HepG2 (cell line): Measurements from ENCODE around the gene MTHFD1L. TPM values are rescaled to one million over a fixed set of nuclear protein-coding genes. Genes with fewer than 3 reads are reported as not detected.

Source experiments
- CBX1 ChIP-seq: IDR thresholded peaks from one replicate; pipeline ENCODE4 v1.6.1; 2016; ENCODE audit warnings: antibody characterized with exemption, low read depth
- HNRNPL ChIP-seq: fragments of 200-400 bp; formaldehyde crosslinking; IDR thresholded peaks from 2 replicates; pipeline ENCODE4 v1.6.1; 2017; ENCODE audit warnings: mild to moderate bottlenecking, low read depth, low read length
- SSRP1 ChIP-seq: IDR thresholded peaks from 2 replicates; pipeline ENCODE4 v1.6.1; 2016; ENCODE audit warnings: control low read depth
- TBX3 ChIP-seq: fragments of 450-650 bp; IDR thresholded peaks from 2 replicates; pipeline ENCODE4 v1.6.1; 2017; ENCODE audit warnings: antibody characterized with exemption, mild to moderate bottlenecking, inconsistent platforms, borderline replicate concordance
- ZBTB7B ChIP-seq: sonication (generic); formaldehyde crosslinking; IDR thresholded peaks from 2 replicates; pipeline ENCODE4 v1.4.0; 2020; ENCODE audit warnings: missing genetic modification reagents
- ZFP36L2 ChIP-seq: sonication (generic); formaldehyde crosslinking; IDR thresholded peaks from 2 replicates; pipeline ENCODE4 v1.4.0; 2020; ENCODE audit warnings: missing genetic modification reagents
- ZMYM4 ChIP-seq: sonication (generic); formaldehyde crosslinking; IDR thresholded peaks from 2 replicates; pipeline ENCODE4 v1.8.1; 2023; ENCODE audit warnings: mild to moderate bottlenecking, missing genetic modification reagents
- ZNF232 ChIP-seq: sonication (generic); formaldehyde crosslinking; IDR thresholded peaks from 2 replicates; pipeline ENCODE4 v1.4.0; 2020; ENCODE audit warnings: missing genetic modification reagents, borderline replicate concordance
- ZNF326 ChIP-seq: sonication (generic); formaldehyde crosslinking; IDR thresholded peaks from 2 replicates; pipeline ENCODE4 v1.4.0; 2020; ENCODE audit warnings: missing genetic modification reagents, borderline replicate concordance
- ZNF431 ChIP-seq: sonication (generic); formaldehyde crosslinking; IDR thresholded peaks from 2 replicates; pipeline ENCODE4 v1.9.0; 2022; ENCODE audit warnings: missing genetic modification reagents, low read depth, mild to moderate bottlenecking, borderline replicate concordance
- ZNF468 ChIP-seq: sonication (generic); formaldehyde crosslinking; IDR thresholded peaks from 2 replicates; pipeline ENCODE4 v1.8.0; 2022; ENCODE audit warnings: mild to moderate bottlenecking, moderate library complexity, missing genetic modification reagents
- ZNF607 ChIP-seq: sonication (generic); formaldehyde crosslinking; IDR thresholded peaks from 2 replicates; pipeline ENCODE4 v1.5.1; 2020; ENCODE audit warnings: missing genetic modification reagents, mild to moderate bottlenecking, borderline replicate concordance
- ZNF768 ChIP-seq: sonication (generic); formaldehyde crosslinking; IDR thresholded peaks from 2 replicates; pipeline ENCODE4 v1.4.0; 2020; ENCODE audit warnings: missing genetic modification reagents
- ZNF777 ChIP-seq: sonication (generic); formaldehyde crosslinking; IDR thresholded peaks from 2 replicates; pipeline ENCODE4 v1.4.0; 2020; ENCODE audit warnings: missing genetic modification reagents
- polyA plus RNA-seq, 8 experiments: library from polyadenylated mRNA; depleted of rRNA in 3 of 8; stranded (reverse) in 7 of 8; unstranded in 1 of 8; fragments of >200 nt; fragmentation: Illumina TruSeq in 4 of 8; extraction: Trizol in 4 of 8; gene quantifications; 2 replicates each; pipeline versions ENCODE4 v1.2.1 to v1.2.3, GENCODE V29; 2011 to 2016; ENCODE audit warnings: low read depth in 4 of 8, missing spikeins in 1 of 8, mixed read lengths in 1 of 8; ENCODE audit not compliant: insufficient read depth in 1 of 8
- total RNA-seq, 5 experiments: library from RNA; depleted of rRNA; stranded (reverse); fragments of >200 nt; fragmentation: Illumina TruSeq; extraction: Trizol; gene quantifications; 2 replicates each; pipeline ENCODE4 v1.2.3, GENCODE V29; 2016; ENCODE audit warnings: low read depth in 1 of 5
- TF ChIP-seq, protein P1 (sequence below): IDR thresholded peaks from 2 replicates; pipeline ENCODE4 v1.6.1; 2016; ENCODE audit warnings: missing compliant biosample characterization, missing genetic modification reagents, borderline replicate concordance
- TF ChIP-seq, protein P2 (sequence below): sonication (generic); formaldehyde crosslinking; IDR thresholded peaks from 2 replicates; pipeline ENCODE4 v1.4.0; 2020; ENCODE audit warnings: missing genetic modification reagents, mild to moderate bottlenecking, borderline replicate concordance
- TF ChIP-seq, protein P3 (sequence below): sonication (generic); formaldehyde crosslinking; IDR thresholded peaks from 2 replicates; pipeline ENCODE4 v1.5.1; 2020; ENCODE audit warnings: mild to moderate bottlenecking, missing genetic modification reagents, borderline replicate concordance
- TF ChIP-seq, protein P4 (sequence below): sonication (generic); formaldehyde crosslinking; IDR thresholded peaks from 2 replicates; pipeline ENCODE4 v1.8.1; 2023; ENCODE audit warnings: mild to moderate bottlenecking, inconsistent platforms, moderate library complexity, missing genetic modification reagents, borderline replicate concordance

The MTHFD1L gene
- total and polyA plus RNA-seq, 2 of the 13 experiments (the other 11 are each of a cell fraction or from before 2014, with no cell fraction given): 24.0 to 39.6 TPM

DNA sequence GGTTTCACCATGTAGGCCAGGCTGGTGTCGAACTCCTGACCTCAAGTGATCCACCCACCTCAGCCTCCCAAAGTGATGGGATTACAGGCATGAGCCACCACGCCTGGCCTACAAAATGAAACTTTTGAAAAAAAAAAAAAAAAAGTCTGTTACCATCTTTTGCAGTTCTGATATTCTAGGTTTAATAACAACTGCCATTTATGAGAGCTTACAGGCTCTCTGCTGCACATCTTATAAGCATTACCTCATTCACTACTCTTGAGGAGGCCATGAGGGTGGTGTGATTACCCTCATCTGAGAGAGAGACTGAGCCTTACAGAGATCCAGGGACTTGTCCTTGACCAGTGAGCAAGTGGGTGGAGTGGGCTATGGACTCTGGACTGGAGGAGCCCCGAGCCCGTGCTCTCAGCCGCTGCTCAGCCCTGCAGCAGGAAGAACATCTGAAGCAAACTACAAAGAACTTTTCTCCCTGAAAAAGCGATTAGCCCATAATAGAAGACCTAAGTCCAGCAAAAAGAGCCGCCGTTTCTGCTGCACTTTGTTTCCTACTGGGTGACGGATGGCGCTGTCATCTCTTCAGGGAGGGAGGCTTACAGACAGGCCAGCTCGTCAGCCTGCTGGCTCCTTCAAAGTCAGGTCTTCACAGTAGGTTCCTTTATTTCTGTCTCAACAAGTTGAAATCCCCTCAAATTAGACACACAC, 254.5 kb downstream of the MTHFD1L start (continued):
- TF ChIP-seq, protein P1, sequence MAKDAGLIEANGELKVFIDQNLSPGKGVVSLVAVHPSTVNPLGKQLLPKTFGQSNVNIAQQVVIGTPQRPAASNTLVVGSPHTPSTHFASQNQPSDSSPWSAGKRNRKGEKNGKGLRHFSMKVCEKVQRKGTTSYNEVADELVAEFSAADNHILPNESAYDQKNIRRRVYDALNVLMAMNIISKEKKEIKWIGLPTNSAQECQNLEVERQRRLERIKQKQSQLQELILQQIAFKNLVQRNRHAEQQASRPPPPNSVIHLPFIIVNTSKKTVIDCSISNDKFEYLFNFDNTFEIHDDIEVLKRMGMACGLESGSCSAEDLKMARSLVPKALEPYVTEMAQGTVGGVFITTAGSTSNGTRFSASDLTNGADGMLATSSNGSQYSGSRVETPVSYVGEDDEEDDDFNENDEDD (CRISPR knock-in tag): no peak; the same call in 1 of the 2 replicates
- TF ChIP-seq SSRP1 (CRISPR knock-in tag): peak; percentile 90
- TF ChIP-seq, protein P2, sequence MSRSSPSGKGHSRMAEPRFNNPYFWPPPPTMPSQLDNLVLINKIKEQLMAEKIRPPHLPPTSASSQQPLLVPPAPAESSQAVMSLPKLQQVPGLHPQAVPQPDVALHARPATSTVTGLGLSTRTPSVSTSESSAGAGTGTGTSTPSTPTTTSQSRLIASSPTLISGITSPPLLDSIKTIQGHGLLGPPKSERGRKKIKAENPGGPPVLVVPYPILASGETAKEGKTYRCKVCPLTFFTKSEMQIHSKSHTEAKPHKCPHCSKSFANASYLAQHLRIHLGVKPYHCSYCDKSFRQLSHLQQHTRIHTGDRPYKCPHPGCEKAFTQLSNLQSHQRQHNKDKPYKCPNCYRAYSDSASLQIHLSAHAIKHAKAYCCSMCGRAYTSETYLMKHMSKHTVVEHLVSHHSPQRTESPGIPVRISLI (CRISPR knock-in tag): peak; percentile 81
- TF ChIP-seq, protein P3, sequence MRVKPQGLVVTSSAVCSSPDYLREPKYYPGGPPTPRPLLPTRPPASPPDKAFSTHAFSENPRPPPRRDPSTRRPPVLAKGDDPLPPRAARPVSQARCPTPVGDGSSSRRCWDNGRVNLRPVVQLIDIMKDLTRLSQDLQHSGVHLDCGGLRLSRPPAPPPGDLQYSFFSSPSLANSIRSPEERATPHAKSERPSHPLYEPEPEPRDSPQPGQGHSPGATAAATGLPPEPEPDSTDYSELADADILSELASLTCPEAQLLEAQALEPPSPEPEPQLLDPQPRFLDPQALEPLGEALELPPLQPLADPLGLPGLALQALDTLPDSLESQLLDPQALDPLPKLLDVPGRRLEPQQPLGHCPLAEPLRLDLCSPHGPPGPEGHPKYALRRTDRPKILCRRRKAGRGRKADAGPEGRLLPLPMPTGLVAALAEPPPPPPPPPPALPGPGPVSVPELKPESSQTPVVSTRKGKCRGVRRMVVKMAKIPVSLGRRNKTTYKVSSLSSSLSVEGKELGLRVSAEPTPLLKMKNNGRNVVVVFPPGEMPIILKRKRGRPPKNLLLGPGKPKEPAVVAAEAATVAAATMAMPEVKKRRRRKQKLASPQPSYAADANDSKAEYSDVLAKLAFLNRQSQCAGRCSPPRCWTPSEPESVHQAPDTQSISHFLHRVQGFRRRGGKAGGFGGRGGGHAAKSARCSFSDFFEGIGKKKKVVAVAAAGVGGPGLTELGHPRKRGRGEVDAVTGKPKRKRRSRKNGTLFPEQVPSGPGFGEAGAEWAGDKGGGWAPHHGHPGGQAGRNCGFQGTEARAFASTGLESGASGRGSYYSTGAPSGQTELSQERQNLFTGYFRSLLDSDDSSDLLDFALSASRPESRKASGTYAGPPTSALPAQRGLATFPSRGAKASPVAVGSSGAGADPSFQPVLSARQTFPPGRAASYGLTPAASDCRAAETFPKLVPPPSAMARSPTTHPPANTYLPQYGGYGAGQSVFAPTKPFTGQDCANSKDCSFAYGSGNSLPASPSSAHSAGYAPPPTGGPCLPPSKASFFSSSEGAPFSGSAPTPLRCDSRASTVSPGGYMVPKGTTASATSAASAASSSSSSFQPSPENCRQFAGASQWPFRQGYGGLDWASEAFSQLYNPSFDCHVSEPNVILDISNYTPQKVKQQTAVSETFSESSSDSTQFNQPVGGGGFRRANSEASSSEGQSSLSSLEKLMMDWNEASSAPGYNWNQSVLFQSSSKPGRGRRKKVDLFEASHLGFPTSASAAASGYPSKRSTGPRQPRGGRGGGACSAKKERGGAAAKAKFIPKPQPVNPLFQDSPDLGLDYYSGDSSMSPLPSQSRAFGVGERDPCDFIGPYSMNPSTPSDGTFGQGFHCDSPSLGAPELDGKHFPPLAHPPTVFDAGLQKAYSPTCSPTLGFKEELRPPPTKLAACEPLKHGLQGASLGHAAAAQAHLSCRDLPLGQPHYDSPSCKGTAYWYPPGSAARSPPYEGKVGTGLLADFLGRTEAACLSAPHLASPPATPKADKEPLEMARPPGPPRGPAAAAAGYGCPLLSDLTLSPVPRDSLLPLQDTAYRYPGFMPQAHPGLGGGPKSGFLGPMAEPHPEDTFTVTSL (CRISPR knock-in tag): peak; percentile 97; the same call in 1 of the 2 replicates
- peak; percentile 59; the same call in 1 of the 2 replicates for TF ChIP-seq TBX3
- TF ChIP-seq ZNF431 (CRISPR knock-in tag): no peak
- no peak for TF ChIP-seq ZNF232 (CRISPR knock-in tag)
- TF ChIP-seq ZFP36L2: no peak
- peak; percentile 52; the same call in 1 of the 2 replicates for TF ChIP-seq ZNF607 (CRISPR knock-in tag)
- no peak for TF ChIP-seq ZNF777 (CRISPR knock-in tag)
- TF ChIP-seq ZNF468 (CRISPR knock-in tag): no peak
- 0 out of 2 replicates have a peak, but pooled peaks have one; percentile 32 for TF ChIP-seq ZNF768
- TF ChIP-seq ZBTB7B (CRISPR knock-in tag): peak; percentile 91
- TF ChIP-seq ZNF326 (CRISPR knock-in tag): no peak
- no peak for TF ChIP-seq HNRNPL
- TF ChIP-seq ZMYM4 (CRISPR knock-in tag): peak; percentile 67
- TF ChIP-seq, protein P4, sequence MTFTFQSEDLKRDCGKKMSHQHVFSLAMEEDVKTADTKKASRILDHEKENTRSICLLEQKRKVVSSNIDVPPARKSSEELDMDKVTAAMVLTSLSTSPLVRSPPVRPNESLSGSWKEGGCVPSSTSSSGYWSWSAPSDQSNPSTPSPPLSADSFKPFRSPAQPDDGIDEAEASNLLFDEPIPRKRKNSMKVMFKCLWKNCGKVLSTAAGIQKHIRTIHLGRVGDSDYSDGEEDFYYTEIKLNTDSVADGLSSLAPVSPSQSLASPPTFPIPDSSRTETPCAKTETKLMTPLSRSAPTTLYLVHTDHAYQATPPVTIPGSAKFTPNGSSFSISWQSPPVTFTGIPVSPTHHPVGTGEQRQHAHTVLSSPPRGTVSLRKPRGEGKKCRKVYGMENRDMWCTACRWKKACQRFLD (CRISPR knock-in tag): 0 out of 2 replicates have a peak, but pooled peaks have one; percentile 70
- no peak for TF ChIP-seq CBX1
